ENCODE results near the gene AFMID. TPM values are rescaled to one million over a fixed set of nuclear protein-coding genes. Genes with fewer than 3 reads are reported as not detected.

AFMID gene
- total and polyA plus RNA-seq, 2 of the 8 experiments (the other 6 are each of a cell fraction or from before 2014, with no cell fraction given): 49.0 to 53.0 TPM

DNA sequence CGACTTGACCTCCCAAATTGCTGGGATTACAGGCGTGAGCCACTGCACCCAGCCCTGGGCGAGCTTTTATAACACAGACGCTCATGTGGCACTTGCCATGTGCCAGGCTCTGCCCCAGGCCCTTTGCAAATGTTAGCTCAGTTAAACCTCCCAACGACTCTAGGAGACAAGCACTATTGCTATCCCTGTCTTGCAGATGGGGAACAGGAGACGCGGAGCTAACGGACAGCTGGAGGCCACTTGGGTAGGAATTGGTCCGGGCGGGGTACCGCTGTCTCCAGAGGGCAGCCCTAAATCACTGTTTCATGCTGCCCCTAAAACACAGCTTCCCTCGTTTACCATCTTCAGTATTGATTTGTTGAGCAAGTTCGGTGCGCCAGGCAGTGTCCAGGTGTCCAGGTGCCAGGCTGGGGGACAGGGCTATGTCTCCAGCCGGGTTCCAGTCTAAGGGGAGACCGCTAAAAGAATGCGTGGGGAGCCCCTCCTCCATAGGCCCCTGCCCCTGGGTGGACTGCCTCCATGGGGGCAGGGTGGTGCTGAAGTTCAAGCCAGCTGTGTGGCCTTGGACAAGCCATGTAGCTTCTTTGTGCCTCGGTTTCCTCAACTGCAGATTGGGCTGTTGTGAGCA is 68.0 kb downstream of the AFMID start:
- Histone ChIP-seq H3K9ac (replicated peaks in 1 of 4; ENCODE audit: extremely low read depth in 1 of 4, low read depth in 3 of 4, low read length in 3 of 4) (no peak overlapping the region), H3K36me3 (ENCODE audit: control insufficient read depth in 2 of 4, insufficient read depth in 4 of 4, low read length in 3 of 4) (no peaks in the 10 kb centered on the region), H3K9me3 (ENCODE audit: insufficient read depth in 2 of 2, low read depth in 1 of 2, low read length in 1 of 2) (no peaks in the 10 kb centered on the region), H3K14ac (ENCODE audit: insufficient read length) (no peak overlapping the region), H4K91ac (replicated peaks; ENCODE audit: insufficient read length, low read length) (no peak overlapping the region), H3K18ac (ENCODE audit: extremely low read depth, low read length) (no peak overlapping the region), H2BK120ac (replicated peaks; ENCODE audit: low read depth, low read length) (no peak overlapping the region), H4K8ac (ENCODE audit: extremely low read depth, insufficient read depth, low read length) (no peak overlapping the region), H2AK5ac (ENCODE audit: low read depth, low read length) (no peak overlapping the region), H2BK5ac (ENCODE audit: low read depth, low read length) (0 out of 2 replicates have a peak overlapping the region, but pooled peaks have one; percentile 24), H3K23ac (ENCODE audit: insufficient read length) (no peak overlapping the region), H2AFZ (ENCODE audit: low read length) (no peak overlapping the region), H3K4me3 (ENCODE audit: extremely low read depth in 1 of 4, insufficient read depth in 2 of 4, low read depth in 3 of 4, low read length in 4 of 4) (no peak overlapping the region), H3K79me1 (ENCODE audit: low read depth, low read length) (no peaks in the 10 kb centered on the region), H3K4me2 (ENCODE audit: insufficient read depth in 1 of 2, low read depth in 2 of 2, low read length in 2 of 2) (no peak overlapping the region), H2BK20ac (ENCODE audit: low read length) (no peak overlapping the region), H4K5ac (ENCODE audit: insufficient read length, low read depth, low read length) (no peak overlapping the region), H2BK12ac (ENCODE audit: low read depth, low read length) (no peak overlapping the region), H3K4me1 (replicated peaks in 1 of 4; ENCODE audit: control insufficient read depth in 3 of 4, insufficient read depth in 4 of 4, low read length in 3 of 4) (peaks cover 0 to 38% (median 29%) of the 10 kb centered on the region in 4 experiments; a peak in 6 of 7 replicates), H3K27ac (ENCODE audit: low read depth, low read length) (no peak overlapping the region), H3K4ac (replicated peaks; ENCODE audit: insufficient read length, low read depth, low read length) (no peak overlapping the region), H2BK15ac (ENCODE audit: low read length) (0 out of 2 replicates have a peak overlapping the region, but pooled peaks have one; percentile 72), H3K56ac (replicated peaks; ENCODE audit: insufficient read length, low read depth, low read length) (no peak overlapping the region), H3K79me2 (ENCODE audit: control insufficient read depth in 1 of 2, insufficient read depth in 2 of 2, low read length in 2 of 2) (no peaks in the 10 kb centered on the region), H3K23me2 (ENCODE audit: low read depth, low read length) (peaks cover 4% of the 10 kb centered on the region; the same call in 1 of the 2 replicates), H4K20me1 (replicated peaks in 1 of 2; ENCODE audit: control insufficient read depth in 1 of 2, insufficient read depth in 2 of 2, low read length in 2 of 2) (peaks cover 0 to 2% of the 10 kb centered on the region in 2 experiments), H3K27me3 (replicated peaks in 1 of 4; ENCODE audit: control insufficient read depth in 3 of 4, extremely low read depth in 1 of 4, insufficient read depth in 3 of 4, low read length in 3 of 4) (no peaks in the 10 kb centered on the region)
- FAIRE-seq: no peak
- CTCF ChIA-PET (ENCODE audit: partially characterized antibody): interaction anchor here (0.7 to 3.3 kb wide), 18 partner anchors 9 to 236 kb away, joined by 3 to 15 read pairs (median 4); no protein-coding TSS in a partner anchor
- 93% methylated on average over 18 of the region's 18 CpGs; no CpG with 5 or more reads in 1 of the 2 experiments for WGBS, 2 experiments (ENCODE audit: extremely low coverage in 1 of 2, insufficient coverage in 1 of 2, insufficient read length in 1 of 2, insufficient replicate concordance in 2 of 2, low coverage in 1 of 2, low lambda C conversion rate in 2 of 2, missing lambda C conversion rate in 1 of 2)
- POLR2A ChIA-PET (ENCODE audit: partially characterized antibody): interaction anchor here (0.6 to 4.0 kb wide), 11 partner anchors 8 to 527 kb away, joined by 3 to 23 read pairs (median 4); partner anchors contain the start of genes AFMID and TK1
- DNase-seq (ENCODE audit: low read depth in 1 of 2, low spot score in 2 of 2): no peak
- TF ChIP-seq NRF1 (IDR thresholded peaks at IDR 0.05; ENCODE audit: low read depth, low read length) (no peak), RXRA (IDR thresholded peaks at IDR 0.05; ENCODE audit: insufficient read depth, low read depth, low read length) (no peak), POU5F1 (IDR thresholded peaks at IDR 0.05; ENCODE audit: low read depth, low read length) (no peak), CHD1 (IDR thresholded peaks at IDR 0.05; ENCODE audit: low read depth, low read length) (no peak), CBX5 (IDR thresholded peaks at IDR 0.05; ENCODE audit: low read depth, low read length) (no peak), BCL11A (IDR thresholded peaks at IDR 0.05; ENCODE audit: low read depth in 2 of 2, low read length in 2 of 2) (no peak), CEBPB (IDR thresholded peaks at IDR 0.05; ENCODE audit: low read depth, low read length) (no peak), PHF8 (conservative IDR thresholded peaks at IDR 0.05; ENCODE audit: low read depth, low read length) (no peak), CHD2 (IDR thresholded peaks at IDR 0.05; ENCODE audit: low read length) (no peak)
- TF ChIP-seq, protein P1, sequence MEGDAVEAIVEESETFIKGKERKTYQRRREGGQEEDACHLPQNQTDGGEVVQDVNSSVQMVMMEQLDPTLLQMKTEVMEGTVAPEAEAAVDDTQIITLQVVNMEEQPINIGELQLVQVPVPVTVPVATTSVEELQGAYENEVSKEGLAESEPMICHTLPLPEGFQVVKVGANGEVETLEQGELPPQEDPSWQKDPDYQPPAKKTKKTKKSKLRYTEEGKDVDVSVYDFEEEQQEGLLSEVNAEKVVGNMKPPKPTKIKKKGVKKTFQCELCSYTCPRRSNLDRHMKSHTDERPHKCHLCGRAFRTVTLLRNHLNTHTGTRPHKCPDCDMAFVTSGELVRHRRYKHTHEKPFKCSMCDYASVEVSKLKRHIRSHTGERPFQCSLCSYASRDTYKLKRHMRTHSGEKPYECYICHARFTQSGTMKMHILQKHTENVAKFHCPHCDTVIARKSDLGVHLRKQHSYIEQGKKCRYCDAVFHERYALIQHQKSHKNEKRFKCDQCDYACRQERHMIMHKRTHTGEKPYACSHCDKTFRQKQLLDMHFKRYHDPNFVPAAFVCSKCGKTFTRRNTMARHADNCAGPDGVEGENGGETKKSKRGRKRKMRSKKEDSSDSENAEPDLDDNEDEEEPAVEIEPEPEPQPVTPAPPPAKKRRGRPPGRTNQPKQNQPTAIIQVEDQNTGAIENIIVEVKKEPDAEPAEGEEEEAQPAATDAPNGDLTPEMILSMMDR (IDR thresholded peaks at IDR 0.05; ENCODE audit: control extremely low read depth in 1 of 3, insufficient read depth in 1 of 3, low read depth in 1 of 3, low read length in 3 of 3): no peak

All from H1 (cell line).